ENCODE results near the gene EXD3.

- TF ChIP-seq ZNF569 (CRISPR knock-in tag; IDR thresholded peaks at IDR 0.05; ENCODE audit: borderline replicate concordance) (no peak), RFX5 (IDR thresholded peaks at IDR 0.05; ENCODE audit: low read depth, low read length) (no peak), ZNF34 (CRISPR knock-in tag; IDR thresholded peaks at IDR 0.05; ENCODE audit: borderline replicate concordance) (no peak), SYNCRIP (IDR thresholded peaks at IDR 0.05; ENCODE audit: insufficient read depth, low read depth, low read length) (no peak), SUZ12 (IDR thresholded peaks at IDR 0.05; ENCODE audit: low read depth, low read length) (no peak), DPF2 (CRISPR knock-in tag; IDR thresholded peaks at IDR 0.05; ENCODE audit: borderline replicate concordance, low read depth) (no peak), SIN3A (IDR thresholded peaks at IDR 0.05; ENCODE audit: borderline replicate concordance, low read depth, low read length) (no peak), ZNF232 (CRISPR knock-in tag; IDR thresholded peaks at IDR 0.05; ENCODE audit: borderline replicate concordance) (no peak), ZNF10 (CRISPR knock-in tag; IDR thresholded peaks at IDR 0.05; ENCODE audit: borderline replicate concordance, low read depth) (no peak)
- TF ChIP-seq, protein P1, sequence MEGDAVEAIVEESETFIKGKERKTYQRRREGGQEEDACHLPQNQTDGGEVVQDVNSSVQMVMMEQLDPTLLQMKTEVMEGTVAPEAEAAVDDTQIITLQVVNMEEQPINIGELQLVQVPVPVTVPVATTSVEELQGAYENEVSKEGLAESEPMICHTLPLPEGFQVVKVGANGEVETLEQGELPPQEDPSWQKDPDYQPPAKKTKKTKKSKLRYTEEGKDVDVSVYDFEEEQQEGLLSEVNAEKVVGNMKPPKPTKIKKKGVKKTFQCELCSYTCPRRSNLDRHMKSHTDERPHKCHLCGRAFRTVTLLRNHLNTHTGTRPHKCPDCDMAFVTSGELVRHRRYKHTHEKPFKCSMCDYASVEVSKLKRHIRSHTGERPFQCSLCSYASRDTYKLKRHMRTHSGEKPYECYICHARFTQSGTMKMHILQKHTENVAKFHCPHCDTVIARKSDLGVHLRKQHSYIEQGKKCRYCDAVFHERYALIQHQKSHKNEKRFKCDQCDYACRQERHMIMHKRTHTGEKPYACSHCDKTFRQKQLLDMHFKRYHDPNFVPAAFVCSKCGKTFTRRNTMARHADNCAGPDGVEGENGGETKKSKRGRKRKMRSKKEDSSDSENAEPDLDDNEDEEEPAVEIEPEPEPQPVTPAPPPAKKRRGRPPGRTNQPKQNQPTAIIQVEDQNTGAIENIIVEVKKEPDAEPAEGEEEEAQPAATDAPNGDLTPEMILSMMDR (CRISPR knock-in tag; IDR thresholded peaks at IDR 0.05): peak; percentile 29
- TF ChIP-seq, protein P2, sequence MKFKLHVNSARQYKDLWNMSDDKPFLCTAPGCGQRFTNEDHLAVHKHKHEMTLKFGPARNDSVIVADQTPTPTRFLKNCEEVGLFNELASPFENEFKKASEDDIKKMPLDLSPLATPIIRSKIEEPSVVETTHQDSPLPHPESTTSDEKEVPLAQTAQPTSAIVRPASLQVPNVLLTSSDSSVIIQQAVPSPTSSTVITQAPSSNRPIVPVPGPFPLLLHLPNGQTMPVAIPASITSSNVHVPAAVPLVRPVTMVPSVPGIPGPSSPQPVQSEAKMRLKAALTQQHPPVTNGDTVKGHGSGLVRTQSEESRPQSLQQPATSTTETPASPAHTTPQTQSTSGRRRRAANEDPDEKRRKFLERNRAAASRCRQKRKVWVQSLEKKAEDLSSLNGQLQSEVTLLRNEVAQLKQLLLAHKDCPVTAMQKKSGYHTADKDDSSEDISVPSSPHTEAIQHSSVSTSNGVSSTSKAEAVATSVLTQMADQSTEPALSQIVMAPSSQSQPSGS (CRISPR knock-in tag; IDR thresholded peaks at IDR 0.05): no peak
These were observed 118.4 kb downstream of the EXD3 start for GRCh38 chr9:137304383-137305059.
